Esophagus squamous epithelium (tissue), 4 donors: ENCODE data around the gene SLC30A7.

Experiments used
- CTCF ChIP-seq, 6 experiments: fragments of 450-650 bp in 4 of 6; fragments of 200-600 bp in 2 of 6; sonication (generic) in 2 of 6; IDR thresholded peaks; one replicate each; pipeline ENCODE4 v1.5.1; 2016 to 2019; ENCODE audit warnings: antibody characterized with exemption in 6 of 6, mild to moderate bottlenecking in 4 of 6, moderate library complexity in 4 of 6
- POLR2A ChIP-seq, 4 donors: fragments of 450-650 bp; IDR thresholded peaks; one replicate each; pipeline ENCODE4 v1.6.1; 2017; ENCODE audit warnings: antibody characterized with exemption in 4 of 4, mild to moderate bottlenecking in 4 of 4, moderate library complexity in 3 of 4

GRCh38 chr1:100982793-100983192 lies 86.9 kb downstream of the SLC30A7 start:
- TF ChIP-seq CTCF (IDR thresholded peaks at IDR 0.05) (no peak), POLR2A (IDR thresholded peaks at IDR 0.05) (no peak)
